Thyroid gland (tissue), 4 donors: ENCODE results near the gene RAPGEFL1.

Source experiments
- POLR2A ChIP-seq, 2 donors: fragments of 450-650 bp; IDR thresholded peaks; one replicate each; pipeline ENCODE4 v1.6.1; 2017; ENCODE audit warnings: antibody characterized with exemption in 2 of 2, mild to moderate bottlenecking in 2 of 2, moderate library complexity in 1 of 2
- TF ChIP-seq, protein P1 (sequence below), 6 experiments: fragments of 200-600 bp in 3 of 6; fragments of 450-650 bp in 3 of 6; sonication (generic) in 3 of 6; IDR thresholded peaks; one replicate each; pipeline ENCODE4 v1.5.1; 2016 to 2019; ENCODE audit warnings: antibody characterized with exemption in 6 of 6, mild to moderate bottlenecking in 2 of 6, inconsistent platforms in 1 of 6, moderate library complexity in 1 of 6

DNA sequence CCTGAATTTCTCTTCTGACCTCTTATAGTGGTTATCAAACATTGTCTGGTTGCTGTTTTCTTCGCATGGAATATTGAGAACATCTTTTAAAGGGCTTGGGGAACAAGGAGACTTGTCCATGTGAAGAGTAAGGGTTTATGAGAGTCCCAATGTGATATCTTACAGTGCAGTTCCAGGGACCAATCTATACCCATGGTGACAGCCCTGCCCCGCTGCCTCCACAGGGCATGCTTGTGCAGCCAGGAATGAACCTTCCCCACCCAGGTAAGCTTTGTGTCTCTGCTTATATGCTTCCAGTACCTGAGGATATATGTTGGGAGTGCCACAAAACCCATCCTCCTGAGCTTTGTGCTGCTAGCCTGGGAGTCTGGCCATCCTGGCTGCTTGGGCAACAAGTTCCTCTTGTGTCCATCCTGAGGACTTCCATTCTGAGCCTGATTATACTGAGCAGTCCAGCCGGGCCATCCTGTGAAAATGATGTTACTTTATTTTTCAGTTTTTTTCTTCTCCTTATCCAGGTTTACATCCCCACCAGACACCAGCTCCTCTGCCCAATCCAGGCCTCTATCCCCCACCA, 9.5 kb upstream of the RAPGEFL1 start:
- no peak for TF ChIP-seq POLR2A (IDR thresholded peaks at IDR 0.05)
- TF ChIP-seq, protein P1, sequence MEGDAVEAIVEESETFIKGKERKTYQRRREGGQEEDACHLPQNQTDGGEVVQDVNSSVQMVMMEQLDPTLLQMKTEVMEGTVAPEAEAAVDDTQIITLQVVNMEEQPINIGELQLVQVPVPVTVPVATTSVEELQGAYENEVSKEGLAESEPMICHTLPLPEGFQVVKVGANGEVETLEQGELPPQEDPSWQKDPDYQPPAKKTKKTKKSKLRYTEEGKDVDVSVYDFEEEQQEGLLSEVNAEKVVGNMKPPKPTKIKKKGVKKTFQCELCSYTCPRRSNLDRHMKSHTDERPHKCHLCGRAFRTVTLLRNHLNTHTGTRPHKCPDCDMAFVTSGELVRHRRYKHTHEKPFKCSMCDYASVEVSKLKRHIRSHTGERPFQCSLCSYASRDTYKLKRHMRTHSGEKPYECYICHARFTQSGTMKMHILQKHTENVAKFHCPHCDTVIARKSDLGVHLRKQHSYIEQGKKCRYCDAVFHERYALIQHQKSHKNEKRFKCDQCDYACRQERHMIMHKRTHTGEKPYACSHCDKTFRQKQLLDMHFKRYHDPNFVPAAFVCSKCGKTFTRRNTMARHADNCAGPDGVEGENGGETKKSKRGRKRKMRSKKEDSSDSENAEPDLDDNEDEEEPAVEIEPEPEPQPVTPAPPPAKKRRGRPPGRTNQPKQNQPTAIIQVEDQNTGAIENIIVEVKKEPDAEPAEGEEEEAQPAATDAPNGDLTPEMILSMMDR (IDR thresholded peaks at IDR 0.05): no peak
